SK-N-SH treated with all-trans-retinoic acid at 6 μM for 48 hours (cell line): ENCODE data around the gene NRXN3.

Experiments
- ARNTL ChIP-seq: fragments of 450-650 bp; formaldehyde crosslinking; IDR thresholded peaks from 2 replicates; pipeline ENCODE4 v1.5.0; 2020; ENCODE audit warnings: low read depth, mild to moderate bottlenecking, moderate library complexity, borderline replicate concordance
- BACH2 ChIP-seq: fragments of 250-450 bp; sonication (Bioruptor Pico); IDR thresholded peaks from 2 replicates; pipeline ENCODE4 v1.9.0; 2021; ENCODE audit warnings: mild to moderate bottlenecking, borderline replicate concordance
- ESRRG ChIP-seq: fragments of 250-450 bp; sonication (Bioruptor Pico); IDR thresholded peaks from 2 replicates; pipeline ENCODE4 v1.6.1; 2021; ENCODE audit warnings: mild to moderate bottlenecking
- GLIS3 ChIP-seq: fragments of 250-450 bp; sonication (Bioruptor Pico); IDR thresholded peaks from 2 replicates; pipeline ENCODE4 v1.5.0; 2020; ENCODE audit warnings: mild to moderate bottlenecking, moderate library complexity
- ISL1 ChIP-seq: fragments of 250-450 bp; sonication (Bioruptor Pico); IDR thresholded peaks from 2 replicates; pipeline ENCODE4 v2.1.2; 2022; ENCODE audit warnings: mild to moderate bottlenecking, moderate library complexity
- OSR1 ChIP-seq: fragments of 250-450 bp; sonication (Bioruptor Pico); IDR thresholded peaks from 2 replicates; pipeline ENCODE4 v1.8.0; 2022; ENCODE audit warnings: moderate library complexity, mild to moderate bottlenecking, inconsistent platforms
- PATZ1 ChIP-seq: fragments of 250-450 bp; sonication (Bioruptor Pico); IDR thresholded peaks from 2 replicates; pipeline ENCODE4 v1.8.0; 2020; ENCODE audit warnings: mild to moderate bottlenecking, moderate library complexity, borderline replicate concordance
- PPARA ChIP-seq: fragments of 250-450 bp; sonication (Bioruptor Pico); IDR thresholded peaks from 2 replicates; pipeline ENCODE4 v1.5.0; 2020; ENCODE audit warnings: mild to moderate bottlenecking, borderline replicate concordance
- RARB ChIP-seq: fragments of 250-450 bp; sonication (Bioruptor Pico); IDR thresholded peaks from 2 replicates; pipeline ENCODE4 v1.8.0; 2021; ENCODE audit warnings: mild to moderate bottlenecking, moderate library complexity
- ZFP3 ChIP-seq: fragments of 250-450 bp; sonication (Bioruptor Pico); IDR thresholded peaks from 2 replicates; pipeline ENCODE4 v1.5.0; 2020; ENCODE audit warnings: mild to moderate bottlenecking, moderate library complexity
- ZFP30 ChIP-seq: fragments of 450-650 bp; formaldehyde crosslinking; IDR thresholded peaks from 2 replicates; pipeline ENCODE4 v1.5.0; 2022; ENCODE audit warnings: mild to moderate bottlenecking, moderate library complexity

- TF ChIP-seq PPARA (CRISPR knock-in tag) (no peak), PATZ1 (CRISPR knock-in tag) (no peak), ISL1 (CRISPR knock-in tag) (no peak), RARB (CRISPR knock-in tag) (no peak), GLIS3 (CRISPR knock-in tag) (no peak), ESRRG (CRISPR knock-in tag) (no peak), BACH2 (no peak), ZFP3 (CRISPR knock-in tag) (no peak), ARNTL (CRISPR knock-in tag) (no peak), ZFP30 (CRISPR knock-in tag) (no peak), OSR1 (CRISPR knock-in tag) (no peak)
Measured at GRCh38 chr14:79204591-79204990, 1034.4 kb downstream of the NRXN3 start.
